ENCODE data around the gene CCNL2. TPM values are rescaled to one million over a fixed set of nuclear protein-coding genes. Genes with fewer than 3 reads are reported as not detected.

Gene CCNL2
- total and polyA plus RNA-seq, 12 donors: 53.4 to 893 (median 168) TPM

DNA sequence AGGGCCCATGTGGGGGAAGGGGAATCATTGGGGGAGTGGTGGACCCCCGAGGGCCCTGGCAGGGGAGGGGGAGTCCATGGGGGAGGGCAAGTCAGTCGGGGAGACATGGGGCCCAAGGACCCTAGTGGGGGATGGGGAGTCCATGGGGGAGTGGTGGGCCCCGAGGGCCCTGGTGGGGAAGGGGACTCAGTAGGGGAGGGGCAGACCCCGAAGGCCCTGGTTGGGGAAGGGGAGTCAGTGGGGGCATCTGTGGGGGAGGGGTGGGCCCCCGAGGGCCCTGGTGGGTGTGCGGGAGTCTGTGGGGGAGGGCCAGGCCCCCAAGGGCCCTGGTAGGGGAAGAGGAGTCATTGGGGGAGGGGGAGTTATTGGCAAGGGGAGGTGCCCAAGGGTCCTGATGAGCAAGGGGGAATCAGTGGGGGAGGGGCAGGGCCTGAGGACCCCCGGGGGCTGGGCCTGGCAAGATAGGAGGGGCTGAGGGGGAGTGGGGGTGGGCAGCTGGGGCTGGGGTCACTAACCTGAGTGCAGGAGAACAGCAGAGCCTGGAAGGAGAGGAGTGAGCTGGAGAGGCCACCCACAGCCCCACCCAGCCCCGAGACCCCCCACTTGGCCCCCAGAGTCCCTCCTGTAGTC lies 42.9 kb downstream of the CCNL2 start:
- H3K27ac ChIP-seq: peak overlapping the region in 1 of 5 donors; percentile 87
- H3K9me3 ChIP-seq (replicated peaks in 1 of 3): no peaks in the 10 kb centered on the region
- peak in 3 of 7 donors; percentile 1 to 12 (median 7) for DNase-seq
- TF ChIP-seq, protein P1, sequence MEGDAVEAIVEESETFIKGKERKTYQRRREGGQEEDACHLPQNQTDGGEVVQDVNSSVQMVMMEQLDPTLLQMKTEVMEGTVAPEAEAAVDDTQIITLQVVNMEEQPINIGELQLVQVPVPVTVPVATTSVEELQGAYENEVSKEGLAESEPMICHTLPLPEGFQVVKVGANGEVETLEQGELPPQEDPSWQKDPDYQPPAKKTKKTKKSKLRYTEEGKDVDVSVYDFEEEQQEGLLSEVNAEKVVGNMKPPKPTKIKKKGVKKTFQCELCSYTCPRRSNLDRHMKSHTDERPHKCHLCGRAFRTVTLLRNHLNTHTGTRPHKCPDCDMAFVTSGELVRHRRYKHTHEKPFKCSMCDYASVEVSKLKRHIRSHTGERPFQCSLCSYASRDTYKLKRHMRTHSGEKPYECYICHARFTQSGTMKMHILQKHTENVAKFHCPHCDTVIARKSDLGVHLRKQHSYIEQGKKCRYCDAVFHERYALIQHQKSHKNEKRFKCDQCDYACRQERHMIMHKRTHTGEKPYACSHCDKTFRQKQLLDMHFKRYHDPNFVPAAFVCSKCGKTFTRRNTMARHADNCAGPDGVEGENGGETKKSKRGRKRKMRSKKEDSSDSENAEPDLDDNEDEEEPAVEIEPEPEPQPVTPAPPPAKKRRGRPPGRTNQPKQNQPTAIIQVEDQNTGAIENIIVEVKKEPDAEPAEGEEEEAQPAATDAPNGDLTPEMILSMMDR (IDR thresholded peaks at IDR 0.05): no peak
- TF ChIP-seq POLR2A (IDR thresholded peaks at IDR 0.05): no peak
- H3K4me1 ChIP-seq (replicated peaks in 1 of 2): peaks cover 4 to 5% of the 10 kb centered on the region in 2 donors
- H3K36me3 ChIP-seq (replicated peaks in 1 of 2): no peaks in the 10 kb centered on the region
- WGBS, 4 donors: 26 to 33% (median 32%) methylated on average over 1 to 8 of the region's 8 CpGs; no CpG with 5 or more reads in 1 of the 4 donors
- H3K4me3 ChIP-seq: peak overlapping the region in 1 of 4 donors; percentile 51
- intact Hi-C loops (cut with DNase I): no loop called here
- peaks cover 20% of the 10 kb centered on the region for H3K27me3 ChIP-seq

DNA sequence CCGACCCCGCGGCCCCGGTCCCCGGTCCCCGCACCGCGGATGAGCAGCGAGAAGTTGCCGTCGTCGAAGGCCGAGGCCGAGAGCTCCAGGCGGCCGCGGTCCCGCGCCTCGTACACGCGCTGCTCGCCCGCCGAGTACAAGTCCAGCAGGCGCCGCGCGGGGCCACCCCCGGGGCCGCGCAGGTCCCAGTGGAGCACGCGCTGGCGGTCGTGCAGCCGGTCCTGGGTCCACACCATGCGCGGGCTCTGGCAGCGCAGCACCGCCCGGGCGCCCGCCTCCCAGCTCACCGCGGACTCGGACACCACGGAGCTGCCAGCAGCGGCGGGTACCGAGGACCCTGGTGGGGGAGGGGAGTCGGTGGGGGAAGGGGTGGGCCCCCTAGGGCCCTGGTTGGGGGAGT lies 43.7 kb downstream of the CCNL2 start:
- intact Hi-C loops (cut with DNase I): no loop called here
- Histone ChIP-seq H3K27ac (peak overlapping the region in 1 of 5 donors; percentile 87), H3K4me1 (replicated peaks in 1 of 2) (peaks cover 4 to 5% of the 10 kb centered on the region in 2 donors), H3K27me3 (peaks cover 20% of the 10 kb centered on the region), H3K9me3 (replicated peaks in 1 of 3) (no peaks in the 10 kb centered on the region), H3K36me3 (replicated peaks in 1 of 2) (no peaks in the 10 kb centered on the region), H3K4me3 (peak overlapping the region in 1 of 4 donors; percentile 41)
- 1 to 16% (median 4%) methylated on average over 11 to 52 of the region's 52 CpGs; no CpG with 5 or more reads in 1 of the 4 donors for WGBS, 4 donors
- DNase-seq: peak in 3 of 7 donors; percentile 21 to 59 (median 24)
- TF ChIP-seq POLR2A (IDR thresholded peaks at IDR 0.05): no peak
- TF ChIP-seq, protein P1 (IDR thresholded peaks at IDR 0.05): no peak

DNA sequence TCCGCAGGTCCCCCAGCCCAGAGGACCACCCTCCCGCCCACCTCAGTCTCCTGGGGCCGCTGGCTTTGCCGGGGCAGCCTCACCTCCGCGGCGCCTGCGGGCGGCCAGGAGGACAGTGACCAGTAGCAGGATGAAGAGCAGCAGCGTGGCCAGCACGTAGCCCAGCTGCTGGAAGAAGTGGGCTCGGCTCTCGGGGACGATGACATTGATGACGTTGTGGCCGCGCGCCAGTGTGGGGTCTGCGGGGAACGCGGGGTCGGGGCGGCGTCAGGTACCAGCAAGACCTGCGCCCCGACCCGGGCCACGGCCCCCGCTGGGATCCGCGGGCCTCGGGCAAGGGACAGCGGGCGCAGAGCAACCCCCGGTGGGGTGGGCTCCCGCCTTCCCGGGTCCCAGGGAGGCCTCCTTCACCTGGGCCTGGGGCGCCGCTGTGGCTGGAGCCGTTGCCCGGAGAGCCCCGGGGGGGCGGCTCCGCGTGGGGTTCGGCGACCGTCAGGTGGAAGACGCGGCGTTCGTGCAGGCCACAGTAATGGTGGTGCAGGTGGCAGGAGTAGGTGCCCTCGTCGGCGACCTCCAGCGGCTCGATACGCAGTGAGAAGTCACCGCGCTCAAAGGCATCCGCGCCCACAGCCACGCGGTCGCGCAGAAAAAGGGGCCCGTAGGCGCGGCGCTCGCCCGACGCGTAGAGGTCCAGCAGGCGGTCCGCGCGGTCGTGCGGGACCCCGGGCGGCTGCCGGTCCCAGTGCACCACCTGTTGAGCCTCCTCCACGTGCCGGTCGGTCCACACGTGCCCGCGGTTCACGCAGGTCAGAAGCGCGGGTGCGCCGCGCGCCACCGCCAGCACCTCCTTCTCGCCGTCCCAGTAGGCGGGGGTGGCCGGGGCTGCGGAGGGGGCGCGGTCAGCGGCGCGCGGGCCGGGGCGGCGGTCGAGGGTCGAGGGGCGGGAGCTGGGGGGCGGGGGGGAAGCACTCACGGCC lies 44.6 kb downstream of the CCNL2 start:
- TF ChIP-seq, protein P1 (IDR thresholded peaks at IDR 0.05): no peak
- TF ChIP-seq POLR2A (IDR thresholded peaks at IDR 0.05): no peak

More for the DNA sequence above, 44.6 kb downstream of the CCNL2 start:
- peak overlapping the region in 1 of 4 donors; percentile 41 for H3K4me3 ChIP-seq
- H3K27me3 ChIP-seq: peaks cover 20% of the 10 kb centered on the region
- peak overlapping the region in 1 of 5 donors; percentile 87 for H3K27ac ChIP-seq
- intact Hi-C loops (cut with DNase I): no loop called here
- 29 to 39% (median 31%) methylated on average over 70 to 116 of the region's 116 CpGs; no CpG with 5 or more reads in 1 of the 4 donors for WGBS, 4 donors
- DNase-seq: peak in 2 of 7 donors; percentile 1 to 12
- H3K4me1 ChIP-seq (replicated peaks in 1 of 2): peaks cover 4 to 5% of the 10 kb centered on the region in 2 donors
- H3K9me3 ChIP-seq (replicated peaks in 1 of 3): no peaks in the 10 kb centered on the region
- H3K36me3 ChIP-seq (replicated peaks in 1 of 2): no peaks in the 10 kb centered on the region

Data from adrenal gland (tissue), 12 donors.